Breast epithelium (tissue), 4 donors: ENCODE results near the gene MPPED2. TPM values are rescaled to one million over a fixed set of nuclear protein-coding genes. Genes with fewer than 3 reads are reported as not detected.

Experiments used
- DNase-seq, 2 donors: peaks; one replicate each; pipeline ENCODE4 v3.0.0-alpha.2; 2019; ENCODE audit warnings: low spot score in 2 of 2
- H3K27ac ChIP-seq, 2 donors: fragments of 200-600 bp; sonication (generic) in 1 of 2; one replicate each; pipeline ENCODE4 v1.5.1; 2016 to 2019; ENCODE audit warnings: mild to moderate bottlenecking in 1 of 2
- H3K27me3 ChIP-seq, 2 donors: fragments of 200-600 bp; sonication (generic) in 1 of 2; one replicate each; pipeline versions ENCODE4 v1.5.1 to v1.6.0; 2017 to 2019; ENCODE audit warnings: control low read depth in 1 of 2, mild to moderate bottlenecking in 1 of 2
- H3K36me3 ChIP-seq: fragments of 200-600 bp; one replicate; pipeline ENCODE4 v1.5.1; 2019
- H3K4me1 ChIP-seq, 2 donors: fragments of 200-600 bp; sonication (generic); one replicate each; pipeline ENCODE4 v1.5.1; 2016 to 2019; ENCODE audit warnings: control low read depth in 1 of 2
- H3K4me3 ChIP-seq, 3 donors: fragments of 200-600 bp; sonication (generic); 1 replicate in 2 of 3; 2 replicates in 1 of 3; pipeline ENCODE4 v1.5.1; 2016 to 2019; ENCODE audit warnings: mild to moderate bottlenecking in 3 of 3, moderate library complexity in 2 of 3
- H3K9me3 ChIP-seq, 2 donors: fragments of 200-600 bp; sonication (generic) in 1 of 2; one replicate each; pipeline ENCODE4 v1.5.1; 2016 to 2019; ENCODE audit warnings: control low read depth in 1 of 2
- CTCF ChIP-seq, 3 donors: fragments of 450-650 bp; IDR thresholded peaks; one replicate each; pipeline ENCODE4 v1.5.1; 2016 to 2017; ENCODE audit warnings: antibody characterized with exemption in 3 of 3, mild to moderate bottlenecking in 3 of 3, moderate library complexity in 3 of 3
- POLR2A ChIP-seq: fragments of 450-650 bp; IDR thresholded peaks from one replicate; pipeline ENCODE4 v1.6.1; 2016; ENCODE audit warnings: antibody characterized with exemption, mild to moderate bottlenecking, moderate library complexity
- POLR2AphosphoS5 ChIP-seq, 3 donors: sonication (generic); formaldehyde crosslinking; IDR thresholded peaks; one replicate each; pipeline ENCODE4 v1.6.1; 2017; ENCODE audit warnings: antibody characterized with exemption in 3 of 3
- intact Hi-C: fragments of 100-400 bp; cut with DNase I; formaldehyde crosslinking; loops from one replicate; pipeline ENCODE4 v1.15.1; 2023; ENCODE audit warnings: low total_unique reads
- total RNA-seq, 3 donors: library from RNA; depleted of rRNA; stranded (reverse); fragments of >200 nt; gene quantifications; one replicate each; pipeline ENCODE4 v1.1.0, GENCODE V29; 2016

Gene MPPED2
- total RNA-seq, 3 donors from 2014 or later: 8.5 to 22.7 (median 9.8) TPM

- H3K4me1 ChIP-seq: no peaks in the 10 kb centered on the region
- intact Hi-C loops: no loop called here
- no peak for TF ChIP-seq CTCF (IDR thresholded peaks at IDR 0.05)
- TF ChIP-seq POLR2AphosphoS5 (IDR thresholded peaks at IDR 0.05): no peak
- TF ChIP-seq POLR2A: no peak
- no peaks in the 10 kb centered on the region for H3K36me3 ChIP-seq
- no peaks in the 10 kb centered on the region for H3K9me3 ChIP-seq
- H3K27ac ChIP-seq: no peak overlapping the region
- no peaks in the 10 kb centered on the region for H3K27me3 ChIP-seq
- no peak overlapping the region for H3K4me3 ChIP-seq
- DNase-seq: no peak
These were observed 6.6 kb downstream of the MPPED2 start for GRCh38 chr11:30579415-30580175.

DNA sequence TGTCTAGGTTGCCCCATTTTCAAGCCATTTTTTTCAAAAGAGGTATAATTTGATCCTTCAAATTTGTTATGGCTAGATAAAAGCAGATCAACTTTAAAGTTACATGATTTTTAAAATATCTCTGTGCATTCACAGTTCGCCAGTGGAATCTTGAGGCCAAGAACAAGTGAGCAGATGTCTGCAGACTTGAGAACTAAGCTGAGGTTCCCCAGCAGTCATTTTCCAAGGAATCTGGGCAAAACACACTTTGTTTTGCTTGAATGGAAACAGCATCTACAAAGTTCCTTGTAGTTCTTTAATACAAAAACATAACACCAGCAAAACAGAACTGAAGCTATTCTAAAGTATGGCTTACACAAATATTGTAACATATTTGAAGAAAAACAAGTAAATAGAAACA lies 7.7 kb downstream of the MPPED2 start:
- Histone ChIP-seq H3K36me3 (no peaks in the 10 kb centered on the region), H3K27ac (no peak overlapping the region), H3K27me3 (no peaks in the 10 kb centered on the region), H3K9me3 (no peaks in the 10 kb centered on the region), H3K4me1 (no peaks in the 10 kb centered on the region), H3K4me3 (no peak overlapping the region)
- intact Hi-C loops: no loop called here
- TF ChIP-seq POLR2A (no peak), POLR2AphosphoS5 (IDR thresholded peaks at IDR 0.05) (no peak), CTCF (IDR thresholded peaks at IDR 0.05) (no peak)
- no peak for DNase-seq

DNA sequence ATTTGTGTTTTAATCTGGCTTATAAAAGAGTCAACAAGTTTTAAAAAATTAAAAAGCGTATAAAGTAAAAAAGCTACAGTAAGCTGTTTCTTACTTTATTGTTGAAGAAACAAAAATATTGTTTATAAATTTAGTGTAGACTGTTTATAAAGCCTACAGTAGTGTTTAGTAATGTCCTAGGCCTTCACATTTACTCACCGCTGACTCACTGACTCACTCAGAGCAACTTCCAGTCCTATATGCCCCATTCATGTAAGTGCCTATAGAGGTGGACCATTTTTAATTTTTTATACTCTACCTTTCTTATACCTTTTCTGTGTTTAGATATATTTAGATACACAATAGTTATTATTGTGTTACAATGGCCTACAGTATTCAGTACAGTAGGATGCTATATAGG lies 12.2 kb downstream of the MPPED2 start:
- Histone ChIP-seq H3K4me1 (no peaks in the 10 kb centered on the region), H3K27me3 (no peaks in the 10 kb centered on the region), H3K9me3 (no peaks in the 10 kb centered on the region), H3K4me3 (no peak overlapping the region), H3K27ac (no peak overlapping the region), H3K36me3 (no peaks in the 10 kb centered on the region)
- TF ChIP-seq CTCF (IDR thresholded peaks at IDR 0.05) (no peak), POLR2A (no peak), POLR2AphosphoS5 (IDR thresholded peaks at IDR 0.05) (no peak)
- intact Hi-C loops: no loop called here
- DNase-seq: no peak

- H3K4me3 ChIP-seq: no peak overlapping the region
- DNase-seq: no peak
- TF ChIP-seq POLR2A: no peak
- H3K36me3 ChIP-seq: no peaks in the 10 kb centered on the region
- H3K27ac ChIP-seq: no peak overlapping the region
- H3K9me3 ChIP-seq: no peaks in the 10 kb centered on the region
- intact Hi-C loops: no loop called here
- H3K4me1 ChIP-seq: no peaks in the 10 kb centered on the region
- H3K27me3 ChIP-seq: no peaks in the 10 kb centered on the region
These were observed 17.2 kb downstream of the MPPED2 start for GRCh38 chr11:30568931-30569330.

- Histone ChIP-seq H3K4me3 (no peak overlapping the region), H3K27me3 (no peaks in the 10 kb centered on the region), H3K4me1 (no peaks in the 10 kb centered on the region), H3K9me3 (no peaks in the 10 kb centered on the region), H3K27ac (no peak overlapping the region), H3K36me3 (no peaks in the 10 kb centered on the region)
- intact Hi-C loops: no loop called here
- no peak for DNase-seq
- no peak for TF ChIP-seq POLR2AphosphoS5 (IDR thresholded peaks at IDR 0.05)
These were observed 18.5 kb downstream of the MPPED2 start for GRCh38 chr11:30567644-30568043.

DNA sequence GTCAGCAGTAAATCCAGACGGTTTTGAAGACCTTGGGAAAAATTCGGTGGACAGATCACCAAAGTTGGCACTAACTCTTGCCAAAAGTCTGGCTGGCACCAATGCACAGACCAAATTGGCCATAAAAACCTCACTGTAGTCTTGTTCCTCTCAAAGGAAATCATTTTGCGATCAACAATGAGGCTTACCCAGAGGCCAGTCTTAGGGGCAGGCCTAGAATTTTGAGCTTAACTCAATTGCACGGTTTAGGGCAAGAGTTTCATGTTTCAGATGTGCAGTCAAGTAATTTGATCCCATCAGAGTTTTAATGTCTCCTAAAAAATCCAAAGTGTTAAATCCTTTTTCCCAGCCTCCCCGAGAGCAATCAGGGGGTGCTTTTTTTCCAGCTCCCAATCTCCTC lies 19.0 kb downstream of the MPPED2 start:
- no peak for TF ChIP-seq POLR2AphosphoS5 (IDR thresholded peaks at IDR 0.05)
- no peak for TF ChIP-seq CTCF (IDR thresholded peaks at IDR 0.05)
- no peak for TF ChIP-seq POLR2A
- no peak for DNase-seq
- no peaks in the 10 kb centered on the region for H3K9me3 ChIP-seq
- no peak overlapping the region for H3K27ac ChIP-seq
- H3K4me1 ChIP-seq: no peaks in the 10 kb centered on the region
- no peaks in the 10 kb centered on the region for H3K27me3 ChIP-seq
- intact Hi-C loops: no loop called here
- no peaks in the 10 kb centered on the region for H3K36me3 ChIP-seq
- no peak overlapping the region for H3K4me3 ChIP-seq
